ENCODE measurements around the gene CHML. TPM values are rescaled to one million over a fixed set of nuclear protein-coding genes. Genes with fewer than 3 reads are reported as not detected.

Gene CHML
- total and polyA plus RNA-seq, 2 experiments from 2014 or later = 19.9 to 66.8 TPM

DNA sequence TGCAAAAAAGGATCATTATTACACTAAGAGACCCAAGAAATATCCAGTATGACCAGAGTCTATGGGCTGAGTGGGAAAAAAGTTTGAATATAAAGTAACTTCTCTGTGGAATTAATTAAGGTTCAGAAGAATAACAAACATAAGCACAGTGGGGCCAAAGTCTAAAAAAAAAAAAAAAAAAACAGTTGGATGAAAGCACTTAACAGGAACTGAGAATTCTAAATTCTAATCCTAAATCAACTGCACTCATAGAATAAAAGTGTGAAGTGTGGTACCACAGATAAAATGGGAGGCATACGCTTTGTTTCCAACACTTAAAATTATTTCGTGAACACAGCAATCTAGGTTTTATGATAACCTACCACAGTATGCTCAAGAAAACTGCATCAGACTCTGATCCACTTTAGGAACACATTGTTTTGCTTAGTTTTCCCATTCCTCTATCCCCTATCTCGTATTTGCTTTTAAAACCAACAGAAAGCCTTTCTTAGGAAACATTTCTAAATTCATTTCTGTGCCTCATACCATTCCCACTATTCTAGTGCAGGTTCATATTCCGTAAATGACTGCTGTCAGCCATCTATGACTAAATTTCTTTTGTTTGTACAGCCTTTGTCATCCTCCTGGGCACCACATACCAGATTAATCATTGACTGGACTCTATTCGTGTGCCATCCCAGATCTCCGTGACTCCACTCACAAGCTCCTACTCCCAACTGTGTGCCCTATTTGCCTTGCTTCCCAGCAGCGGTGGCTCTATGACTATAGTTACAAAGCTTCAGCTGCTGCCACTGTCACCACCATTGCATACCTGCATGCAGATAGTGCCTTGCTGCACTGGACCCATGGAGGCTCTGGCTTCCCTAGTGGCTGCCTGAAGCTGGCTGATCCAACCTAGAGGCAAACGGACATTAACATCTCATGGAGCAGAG lies 24.9 kb downstream of the CHML start:
- no peak overlapping the region for H3K27ac Mint-ChIP-seq
- no peak overlapping the region for H3K4me3 ChIP-seq
- no peak overlapping the region for H3K4me2 ChIP-seq
- DNase-seq (ENCODE audit: low spot score) = no peak
- no peaks in the 10 kb centered on the region for H3K36me3 ChIP-seq (ENCODE audit: insufficient read depth)
- H3K4me1 Mint-ChIP-seq = no peaks in the 10 kb centered on the region
- no peaks in the 10 kb centered on the region for H3K9me3 Mint-ChIP-seq
- H3K36me3 Mint-ChIP-seq (ENCODE audit: low read depth) = no peaks in the 10 kb centered on the region
- no peaks in the 10 kb centered on the region for H3K79me2 ChIP-seq (replicated peaks; ENCODE audit: insufficient read depth)
- H3K27me3 Mint-ChIP-seq (ENCODE audit: insufficient read depth, low read depth, poor library complexity) = peaks cover 4% of the 10 kb centered on the region
- H2AFZ ChIP-seq = no peak overlapping the region
- H3K27me3 ChIP-seq (ENCODE audit: insufficient read depth) = no peaks in the 10 kb centered on the region
- no peak for ATAC-seq
- TF ChIP-seq, protein P1, sequence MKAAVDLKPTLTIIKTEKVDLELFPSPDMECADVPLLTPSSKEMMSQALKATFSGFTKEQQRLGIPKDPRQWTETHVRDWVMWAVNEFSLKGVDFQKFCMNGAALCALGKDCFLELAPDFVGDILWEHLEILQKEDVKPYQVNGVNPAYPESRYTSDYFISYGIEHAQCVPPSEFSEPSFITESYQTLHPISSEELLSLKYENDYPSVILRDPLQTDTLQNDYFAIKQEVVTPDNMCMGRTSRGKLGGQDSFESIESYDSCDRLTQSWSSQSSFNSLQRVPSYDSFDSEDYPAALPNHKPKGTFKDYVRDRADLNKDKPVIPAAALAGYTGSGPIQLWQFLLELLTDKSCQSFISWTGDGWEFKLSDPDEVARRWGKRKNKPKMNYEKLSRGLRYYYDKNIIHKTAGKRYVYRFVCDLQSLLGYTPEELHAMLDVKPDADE (IDR thresholded peaks at IDR 0.05) = no peak
- TF ChIP-seq EZH2 (IDR thresholded peaks at IDR 0.05; ENCODE audit: low read depth, unreplicated experiment) = no peak
- TF ChIP-seq STAT1 (IDR thresholded peaks at IDR 0.05; ENCODE audit: unreplicated experiment) = no peak
- TF ChIP-seq ZNF114 (CRISPR knock-in tag; IDR thresholded peaks at IDR 0.05) = no peak
- TF ChIP-seq, protein P2, sequence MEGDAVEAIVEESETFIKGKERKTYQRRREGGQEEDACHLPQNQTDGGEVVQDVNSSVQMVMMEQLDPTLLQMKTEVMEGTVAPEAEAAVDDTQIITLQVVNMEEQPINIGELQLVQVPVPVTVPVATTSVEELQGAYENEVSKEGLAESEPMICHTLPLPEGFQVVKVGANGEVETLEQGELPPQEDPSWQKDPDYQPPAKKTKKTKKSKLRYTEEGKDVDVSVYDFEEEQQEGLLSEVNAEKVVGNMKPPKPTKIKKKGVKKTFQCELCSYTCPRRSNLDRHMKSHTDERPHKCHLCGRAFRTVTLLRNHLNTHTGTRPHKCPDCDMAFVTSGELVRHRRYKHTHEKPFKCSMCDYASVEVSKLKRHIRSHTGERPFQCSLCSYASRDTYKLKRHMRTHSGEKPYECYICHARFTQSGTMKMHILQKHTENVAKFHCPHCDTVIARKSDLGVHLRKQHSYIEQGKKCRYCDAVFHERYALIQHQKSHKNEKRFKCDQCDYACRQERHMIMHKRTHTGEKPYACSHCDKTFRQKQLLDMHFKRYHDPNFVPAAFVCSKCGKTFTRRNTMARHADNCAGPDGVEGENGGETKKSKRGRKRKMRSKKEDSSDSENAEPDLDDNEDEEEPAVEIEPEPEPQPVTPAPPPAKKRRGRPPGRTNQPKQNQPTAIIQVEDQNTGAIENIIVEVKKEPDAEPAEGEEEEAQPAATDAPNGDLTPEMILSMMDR (conservative IDR thresholded peaks at IDR 0.05; ENCODE audit: low read depth in 2 of 2) = no peak
- TF ChIP-seq NANOG (IDR thresholded peaks at IDR 0.05; ENCODE audit: borderline replicate concordance) = no peak
- TF ChIP-seq, protein P3, sequence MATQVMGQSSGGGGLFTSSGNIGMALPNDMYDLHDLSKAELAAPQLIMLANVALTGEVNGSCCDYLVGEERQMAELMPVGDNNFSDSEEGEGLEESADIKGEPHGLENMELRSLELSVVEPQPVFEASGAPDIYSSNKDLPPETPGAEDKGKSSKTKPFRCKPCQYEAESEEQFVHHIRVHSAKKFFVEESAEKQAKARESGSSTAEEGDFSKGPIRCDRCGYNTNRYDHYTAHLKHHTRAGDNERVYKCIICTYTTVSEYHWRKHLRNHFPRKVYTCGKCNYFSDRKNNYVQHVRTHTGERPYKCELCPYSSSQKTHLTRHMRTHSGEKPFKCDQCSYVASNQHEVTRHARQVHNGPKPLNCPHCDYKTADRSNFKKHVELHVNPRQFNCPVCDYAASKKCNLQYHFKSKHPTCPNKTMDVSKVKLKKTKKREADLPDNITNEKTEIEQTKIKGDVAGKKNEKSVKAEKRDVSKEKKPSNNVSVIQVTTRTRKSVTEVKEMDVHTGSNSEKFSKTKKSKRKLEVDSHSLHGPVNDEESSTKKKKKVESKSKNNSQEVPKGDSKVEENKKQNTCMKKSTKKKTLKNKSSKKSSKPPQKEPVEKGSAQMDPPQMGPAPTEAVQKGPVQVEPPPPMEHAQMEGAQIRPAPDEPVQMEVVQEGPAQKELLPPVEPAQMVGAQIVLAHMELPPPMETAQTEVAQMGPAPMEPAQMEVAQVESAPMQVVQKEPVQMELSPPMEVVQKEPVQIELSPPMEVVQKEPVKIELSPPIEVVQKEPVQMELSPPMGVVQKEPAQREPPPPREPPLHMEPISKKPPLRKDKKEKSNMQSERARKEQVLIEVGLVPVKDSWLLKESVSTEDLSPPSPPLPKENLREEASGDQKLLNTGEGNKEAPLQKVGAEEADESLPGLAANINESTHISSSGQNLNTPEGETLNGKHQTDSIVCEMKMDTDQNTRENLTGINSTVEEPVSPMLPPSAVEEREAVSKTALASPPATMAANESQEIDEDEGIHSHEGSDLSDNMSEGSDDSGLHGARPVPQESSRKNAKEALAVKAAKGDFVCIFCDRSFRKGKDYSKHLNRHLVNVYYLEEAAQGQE (IDR thresholded peaks at IDR 0.05; ENCODE audit: unreplicated experiment) = no peak
- no peak for TF ChIP-seq ZNF331 (CRISPR knock-in tag; IDR thresholded peaks at IDR 0.05; ENCODE audit: low read depth)
- no peak for TF ChIP-seq CREB1 (CRISPR knock-in tag; IDR thresholded peaks at IDR 0.05; ENCODE audit: low read depth)
- TF ChIP-seq EZH2phosphoT487 (IDR thresholded peaks at IDR 0.05; ENCODE audit: unreplicated experiment) = no peak
- TF ChIP-seq, protein P4, sequence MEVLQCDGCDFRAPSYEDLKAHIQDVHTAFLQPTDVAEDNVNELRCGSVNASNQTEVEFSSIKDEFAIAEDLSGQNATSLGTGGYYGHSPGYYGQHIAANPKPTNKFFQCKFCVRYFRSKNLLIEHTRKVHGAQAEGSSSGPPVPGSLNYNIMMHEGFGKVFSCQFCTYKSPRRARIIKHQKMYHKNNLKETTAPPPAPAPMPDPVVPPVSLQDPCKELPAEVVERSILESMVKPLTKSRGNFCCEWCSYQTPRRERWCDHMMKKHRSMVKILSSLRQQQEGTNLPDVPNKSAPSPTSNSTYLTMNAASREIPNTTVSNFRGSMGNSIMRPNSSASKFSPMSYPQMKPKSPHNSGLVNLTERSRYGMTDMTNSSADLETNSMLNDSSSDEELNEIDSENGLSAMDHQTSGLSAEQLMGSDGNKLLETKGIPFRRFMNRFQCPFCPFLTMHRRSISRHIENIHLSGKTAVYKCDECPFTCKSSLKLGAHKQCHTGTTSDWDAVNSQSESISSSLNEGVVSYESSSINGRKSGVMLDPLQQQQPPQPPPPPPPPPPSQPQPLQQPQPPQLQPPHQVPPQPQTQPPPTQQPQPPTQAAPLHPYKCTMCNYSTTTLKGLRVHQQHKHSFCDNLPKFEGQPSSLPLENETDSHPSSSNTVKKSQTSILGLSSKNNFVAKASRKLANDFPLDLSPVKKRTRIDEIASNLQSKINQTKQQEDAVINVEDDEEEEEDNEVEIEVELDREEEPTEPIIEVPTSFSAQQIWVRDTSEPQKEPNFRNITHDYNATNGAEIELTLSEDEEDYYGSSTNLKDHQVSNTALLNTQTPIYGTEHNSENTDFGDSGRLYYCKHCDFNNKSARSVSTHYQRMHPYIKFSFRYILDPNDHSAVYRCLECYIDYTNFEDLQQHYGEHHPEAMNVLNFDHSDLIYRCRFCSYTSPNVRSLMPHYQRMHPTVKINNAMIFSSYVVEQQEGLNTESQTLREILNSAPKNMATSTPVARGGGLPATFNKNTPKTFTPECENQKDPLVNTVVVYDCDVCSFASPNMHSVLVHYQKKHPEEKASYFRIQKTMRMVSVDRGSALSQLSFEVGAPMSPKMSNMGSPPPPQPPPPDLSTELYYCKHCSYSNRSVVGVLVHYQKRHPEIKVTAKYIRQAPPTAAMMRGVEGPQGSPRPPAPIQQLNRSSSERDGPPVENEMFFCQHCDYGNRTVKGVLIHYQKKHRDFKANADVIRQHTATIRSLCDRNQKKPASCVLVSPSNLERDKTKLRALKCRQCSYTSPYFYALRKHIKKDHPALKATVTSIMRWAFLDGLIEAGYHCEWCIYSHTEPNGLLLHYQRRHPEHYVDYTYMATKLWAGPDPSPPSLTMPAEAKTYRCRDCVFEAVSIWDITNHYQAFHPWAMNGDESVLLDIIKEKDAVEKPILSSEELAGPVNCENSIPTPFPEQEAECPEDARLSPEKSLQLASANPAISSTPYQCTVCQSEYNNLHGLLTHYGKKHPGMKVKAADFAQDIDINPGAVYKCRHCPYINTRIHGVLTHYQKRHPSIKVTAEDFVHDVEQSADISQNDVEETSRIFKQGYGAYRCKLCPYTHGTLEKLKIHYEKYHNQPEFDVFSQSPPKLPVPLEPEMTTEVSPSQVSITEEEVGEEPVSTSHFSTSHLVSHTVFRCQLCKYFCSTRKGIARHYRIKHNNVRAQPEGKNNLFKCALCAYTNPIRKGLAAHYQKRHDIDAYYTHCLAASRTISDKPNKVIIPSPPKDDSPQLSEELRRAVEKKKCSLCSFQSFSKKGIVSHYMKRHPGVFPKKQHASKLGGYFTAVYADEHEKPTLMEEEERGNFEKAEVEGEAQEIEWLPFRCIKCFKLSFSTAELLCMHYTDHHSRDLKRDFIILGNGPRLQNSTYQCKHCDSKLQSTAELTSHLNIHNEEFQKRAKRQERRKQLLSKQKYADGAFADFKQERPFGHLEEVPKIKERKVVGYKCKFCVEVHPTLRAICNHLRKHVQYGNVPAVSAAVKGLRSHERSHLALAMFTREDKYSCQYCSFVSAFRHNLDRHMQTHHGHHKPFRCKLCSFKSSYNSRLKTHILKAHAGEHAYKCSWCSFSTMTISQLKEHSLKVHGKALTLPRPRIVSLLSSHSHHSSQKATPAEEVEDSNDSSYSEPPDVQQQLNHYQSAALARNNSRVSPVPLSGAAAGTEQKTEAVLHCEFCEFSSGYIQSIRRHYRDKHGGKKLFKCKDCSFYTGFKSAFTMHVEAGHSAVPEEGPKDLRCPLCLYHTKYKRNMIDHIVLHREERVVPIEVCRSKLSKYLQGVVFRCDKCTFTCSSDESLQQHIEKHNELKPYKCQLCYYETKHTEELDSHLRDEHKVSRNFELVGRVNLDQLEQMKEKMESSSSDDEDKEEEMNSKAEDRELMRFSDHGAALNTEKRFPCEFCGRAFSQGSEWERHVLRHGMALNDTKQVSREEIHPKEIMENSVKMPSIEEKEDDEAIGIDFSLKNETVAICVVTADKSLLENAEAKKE (CRISPR knock-in tag; IDR thresholded peaks at IDR 0.05) = no peak
- TF ChIP-seq JUNB (IDR thresholded peaks at IDR 0.05; ENCODE audit: unreplicated experiment) = no peak
- TF ChIP-seq POLR2AphosphoS5 (IDR thresholded peaks at IDR 0.05; ENCODE audit: low read depth) = no peak
- no peaks in the 10 kb centered on the region for H3K9me2 ChIP-seq (ENCODE audit: insufficient read depth)
- no peaks in the 10 kb centered on the region for H3K4me1 ChIP-seq (ENCODE audit: insufficient read depth)
- H3K4me3 Mint-ChIP-seq = no peak overlapping the region
- no peaks in the 10 kb centered on the region for H3F3A ChIP-seq (replicated peaks; ENCODE audit: low read depth)
- H3K27ac ChIP-seq (ENCODE audit: low read depth) = no peak overlapping the region
- no peaks in the 10 kb centered on the region for H4K20me1 ChIP-seq (replicated peaks; ENCODE audit: insufficient read depth)

All from GM23338 (cell line).